Ishikawa (cell line): ENCODE measurements around the gene SLC9A1.

Experiments
- CEBPB ChIP-seq: IDR thresholded peaks from 2 replicates; pipeline ENCODE4 v1.6.1; 2012
- CREB1 ChIP-seq: IDR thresholded peaks from 2 replicates; pipeline ENCODE4 v1.6.1; 2012; ENCODE audit warnings: low read depth
- EP300 ChIP-seq: IDR thresholded peaks from 2 replicates; pipeline ENCODE4 v1.6.1; 2012; ENCODE audit warnings: borderline replicate concordance
- FOXM1 ChIP-seq: IDR thresholded peaks from 2 replicates; pipeline ENCODE4 v1.6.1; 2012; ENCODE audit warnings: low read depth, borderline replicate concordance
- NFIC ChIP-seq: IDR thresholded peaks from 2 replicates; pipeline ENCODE4 v1.6.1; 2012
- RAD21 ChIP-seq: IDR thresholded peaks from 2 replicates; pipeline ENCODE4 v1.6.1; 2012; ENCODE audit warnings: low read depth
- TAF1 ChIP-seq: IDR thresholded peaks from 2 replicates; pipeline ENCODE4 v1.6.1; 2012; ENCODE audit warnings: low read depth, mild to moderate bottlenecking
- TCF12 ChIP-seq: IDR thresholded peaks from 2 replicates; pipeline ENCODE4 v1.6.1; 2012; ENCODE audit warnings: low read depth
- TF ChIP-seq, protein P1 (sequence below): IDR thresholded peaks from 2 replicates; pipeline ENCODE4 v1.6.1; 2012
- TF ChIP-seq, protein P2 (sequence below): IDR thresholded peaks from 2 replicates; pipeline ENCODE4 v1.6.1; 2012; ENCODE audit warnings: low read depth, mild to moderate bottlenecking

GRCh38 chr1:27120854-27121253, 34.1 kb downstream of the SLC9A1 start:
- TF ChIP-seq, protein P1, sequence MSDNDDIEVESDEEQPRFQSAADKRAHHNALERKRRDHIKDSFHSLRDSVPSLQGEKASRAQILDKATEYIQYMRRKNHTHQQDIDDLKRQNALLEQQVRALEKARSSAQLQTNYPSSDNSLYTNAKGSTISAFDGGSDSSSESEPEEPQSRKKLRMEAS, result no peak
- TF ChIP-seq FOXM1 (no peak), EP300 (no peak), TAF1 (no peak), TCF12 (no peak), RAD21 (no peak), CREB1 (no peak), CEBPB (no peak), NFIC (no peak)
- TF ChIP-seq, protein P2, sequence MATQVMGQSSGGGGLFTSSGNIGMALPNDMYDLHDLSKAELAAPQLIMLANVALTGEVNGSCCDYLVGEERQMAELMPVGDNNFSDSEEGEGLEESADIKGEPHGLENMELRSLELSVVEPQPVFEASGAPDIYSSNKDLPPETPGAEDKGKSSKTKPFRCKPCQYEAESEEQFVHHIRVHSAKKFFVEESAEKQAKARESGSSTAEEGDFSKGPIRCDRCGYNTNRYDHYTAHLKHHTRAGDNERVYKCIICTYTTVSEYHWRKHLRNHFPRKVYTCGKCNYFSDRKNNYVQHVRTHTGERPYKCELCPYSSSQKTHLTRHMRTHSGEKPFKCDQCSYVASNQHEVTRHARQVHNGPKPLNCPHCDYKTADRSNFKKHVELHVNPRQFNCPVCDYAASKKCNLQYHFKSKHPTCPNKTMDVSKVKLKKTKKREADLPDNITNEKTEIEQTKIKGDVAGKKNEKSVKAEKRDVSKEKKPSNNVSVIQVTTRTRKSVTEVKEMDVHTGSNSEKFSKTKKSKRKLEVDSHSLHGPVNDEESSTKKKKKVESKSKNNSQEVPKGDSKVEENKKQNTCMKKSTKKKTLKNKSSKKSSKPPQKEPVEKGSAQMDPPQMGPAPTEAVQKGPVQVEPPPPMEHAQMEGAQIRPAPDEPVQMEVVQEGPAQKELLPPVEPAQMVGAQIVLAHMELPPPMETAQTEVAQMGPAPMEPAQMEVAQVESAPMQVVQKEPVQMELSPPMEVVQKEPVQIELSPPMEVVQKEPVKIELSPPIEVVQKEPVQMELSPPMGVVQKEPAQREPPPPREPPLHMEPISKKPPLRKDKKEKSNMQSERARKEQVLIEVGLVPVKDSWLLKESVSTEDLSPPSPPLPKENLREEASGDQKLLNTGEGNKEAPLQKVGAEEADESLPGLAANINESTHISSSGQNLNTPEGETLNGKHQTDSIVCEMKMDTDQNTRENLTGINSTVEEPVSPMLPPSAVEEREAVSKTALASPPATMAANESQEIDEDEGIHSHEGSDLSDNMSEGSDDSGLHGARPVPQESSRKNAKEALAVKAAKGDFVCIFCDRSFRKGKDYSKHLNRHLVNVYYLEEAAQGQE, result no peak
